ENCODE measurements around the gene CAMK2D. TPM values are rescaled to one million over a fixed set of nuclear protein-coding genes. Genes with fewer than 3 reads are reported as not detected.

The CAMK2D gene
- total RNA-seq, 4 donors from 2014 or later: 48.2 to 66.2 (median 51.2) TPM

GRCh38 chr4:113760795-113761619, 531 bp downstream of the CAMK2D start:
- Histone ChIP-seq H3K27me3 (no peaks in the 10 kb centered on the region), H3K36me3 (no peaks in the 10 kb centered on the region), H3K4me3 (peak overlapping the region; percentile 66 to 91 (median 78)), H3K4me1 (peaks cover 14 to 43% (median 41%) of the 10 kb centered on the region in 4 donors), H3K9me3 (no peaks in the 10 kb centered on the region), H3K27ac (replicated peaks in 1 of 4) (peak overlapping the region; percentile 96 to 99 (median 98))
- WGBS: 0% methylated on average over 26 of the region's 64 CpGs
- intact Hi-C loops (cut with DNase I): loop anchor here (2.0 to 10.0 kb wide), 5 partner anchors 74 to 366 kb away; partner anchors contain the start of gene ARSJ
- TF ChIP-seq CTCF (IDR thresholded peaks at IDR 0.05): no peak
- TF ChIP-seq POLR2AphosphoS5 (IDR thresholded peaks at IDR 0.05): peak; percentile 29 to 55
- TF ChIP-seq POLR2A (IDR thresholded peaks at IDR 0.05; ENCODE audit: low read depth): peak; percentile 19
- peak; percentile 93 for DNase-seq (ENCODE audit: extremely low spot score)

- Histone ChIP-seq H3K27me3 (no peaks in the 10 kb centered on the region), H3K4me3 (peak overlapping the region; percentile 66 to 91 (median 78)), H3K36me3 (no peaks in the 10 kb centered on the region), H3K27ac (replicated peaks in 1 of 4) (peak overlapping the region; percentile 96 to 99 (median 98)), H3K4me1 (peaks cover 20 to 50% (median 48%) of the 10 kb centered on the region in 4 donors), H3K9me3 (no peaks in the 10 kb centered on the region)
- DNase-seq (ENCODE audit: extremely low spot score): no peak
- 3% methylated on average over 22 of the region's 22 CpGs for WGBS
- TF ChIP-seq EP300 (IDR thresholded peaks at IDR 0.05): no peak
- TF ChIP-seq POLR2A (IDR thresholded peaks at IDR 0.05; ENCODE audit: low read depth): no peak
- TF ChIP-seq POLR2AphosphoS5 (IDR thresholded peaks at IDR 0.05): peak in 1 of 2 donors; percentile 19
- TF ChIP-seq CTCF (IDR thresholded peaks at IDR 0.05): no peak
- intact Hi-C loops (cut with DNase I): loop anchor here (2.0 to 10.0 kb wide), 5 partner anchors 73 to 365 kb away; partner anchors contain the start of gene ARSJ
These were observed 1.3 kb downstream of the CAMK2D start for GRCh38 chr4:113760094-113760794.

GRCh38 chr4:113759696-113760093, 1.8 kb downstream of the CAMK2D start:
- H3K27ac ChIP-seq (replicated peaks in 1 of 4): peak overlapping the region; percentile 96 to 99 (median 98)
- 16% methylated on average over 4 of the region's 4 CpGs for whole genome bisulfite sequencing
- intact Hi-C loops (cut with DNase I): loop anchor here (2.0 to 10.0 kb wide), 5 partner anchors 72 to 365 kb away; partner anchors contain the start of gene ARSJ

GRCh38 chr4:113758372-113758771, 3.2 kb downstream of the CAMK2D start:
- Histone ChIP-seq H3K4me3 (peak overlapping the region in 3 of 4 donors; percentile 4 to 66 (median 6)), H3K9me3 (no peaks in the 10 kb centered on the region), H3K27ac (replicated peaks in 1 of 4) (peak overlapping the region; percentile 21 to 98 (median 64)), H3K27me3 (no peaks in the 10 kb centered on the region), H3K36me3 (no peaks in the 10 kb centered on the region), H3K4me1 (peaks cover 20 to 48% (median 48%) of the 10 kb centered on the region in 4 donors)
- no peak for TF ChIP-seq POLR2A (IDR thresholded peaks at IDR 0.05; ENCODE audit: low read depth)
- intact Hi-C loops (cut with DNase I): no loop called here
- WGBS: 59% methylated on average over 6 of the region's 6 CpGs
- DNase-seq (ENCODE audit: extremely low spot score): no peak

More at GRCh38 chr4:113759696-113760093, 1.8 kb downstream of the CAMK2D start:
- Histone ChIP-seq H3K4me3 (peak overlapping the region; percentile 66 to 91 (median 78)), H3K9me3 (no peaks in the 10 kb centered on the region), H3K4me1 (peaks cover 20 to 51% (median 48%) of the 10 kb centered on the region in 4 donors), H3K27me3 (no peaks in the 10 kb centered on the region), H3K36me3 (no peaks in the 10 kb centered on the region)
- TF ChIP-seq CTCF (IDR thresholded peaks at IDR 0.05) (no peak), POLR2A (IDR thresholded peaks at IDR 0.05; ENCODE audit: low read depth) (no peak), POLR2AphosphoS5 (IDR thresholded peaks at IDR 0.05) (no peak), EP300 (IDR thresholded peaks at IDR 0.05) (no peak)
- DNase-seq (ENCODE audit: extremely low spot score): no peak

- Histone ChIP-seq H3K27ac (replicated peaks in 1 of 4) (peak overlapping the region; percentile 21 to 98 (median 64)), H3K9me3 (no peaks in the 10 kb centered on the region), H3K4me3 (no peak overlapping the region), H3K27me3 (no peaks in the 10 kb centered on the region), H3K36me3 (no peaks in the 10 kb centered on the region), H3K4me1 (peaks cover 15 to 47% (median 44%) of the 10 kb centered on the region in 4 donors)
- TF ChIP-seq EP300 (IDR thresholded peaks at IDR 0.05) (no peak), CTCF (IDR thresholded peaks at IDR 0.05) (no peak), POLR2A (IDR thresholded peaks at IDR 0.05; ENCODE audit: low read depth) (no peak), POLR2AphosphoS5 (IDR thresholded peaks at IDR 0.05) (no peak)
- WGBS: 91% methylated on average over 3 of the region's 3 CpGs
- intact Hi-C loops (cut with DNase I): no loop called here
- DNase-seq (ENCODE audit: extremely low spot score): no peak
These were observed 4.1 kb downstream of the CAMK2D start for GRCh38 chr4:113757486-113757885.

Measured in esophagus muscularis mucosa (tissue), 4 donors.